Liver (tissue), 10 donors: ENCODE data around the gene RPAP2. TPM values are rescaled to one million over a fixed set of nuclear protein-coding genes. Genes with fewer than 3 reads are reported as not detected.

Experiments used
- DNase-seq: peaks from one replicate; pipeline ENCODE4 v3.0.0-alpha.2; 2017; ENCODE audit warnings: low spot score
- H3K27ac ChIP-seq, 2 donors: one replicate each; pipeline ENCODE4 v1.7.0; 2013; ENCODE audit warnings: inconsistent platforms in 2 of 2, low read length in 2 of 2, control low read depth in 1 of 2, low read depth in 1 of 2, mild to moderate bottlenecking in 1 of 2
- H3K27me3 ChIP-seq, 4 donors: one replicate each; pipeline versions ENCODE4 v1.6.1 to v1.7.0; 2013; ENCODE audit warnings: low read length in 3 of 4, inconsistent platforms in 1 of 4, mild to moderate bottlenecking in 1 of 4, moderate library complexity in 1 of 4; ENCODE audit not compliant: control insufficient read depth in 4 of 4, insufficient read depth in 4 of 4
- H3K36me3 ChIP-seq, 4 donors: one replicate each; pipeline versions ENCODE4 v1.6.1 to v1.7.0; 2013; ENCODE audit warnings: low read length in 3 of 4, mild to moderate bottlenecking in 3 of 4, low read depth in 1 of 4, moderate library complexity in 1 of 4; ENCODE audit not compliant: control insufficient read depth in 4 of 4, insufficient read depth in 3 of 4
- H3K4me1 ChIP-seq, 4 donors: one replicate each; pipeline versions ENCODE4 v1.6.1 to v1.7.0; 2013; ENCODE audit warnings: low read length in 3 of 4, mild to moderate bottlenecking in 3 of 4, moderate library complexity in 1 of 4; ENCODE audit not compliant: control insufficient read depth in 4 of 4, insufficient read depth in 4 of 4
- H3K4me3 ChIP-seq, 3 donors: one replicate each; pipeline versions ENCODE4 v1.6.1 to v1.7.0; 2013; ENCODE audit warnings: low read length in 3 of 3, control low read depth in 1 of 3, low read depth in 1 of 3, mild to moderate bottlenecking in 1 of 3
- H3K9ac ChIP-seq, 2 donors: one replicate each; pipeline ENCODE4 v1.7.0; 2013; ENCODE audit warnings: low read length in 2 of 2, mild to moderate bottlenecking in 2 of 2, moderate library complexity in 2 of 2, control low read depth in 1 of 2, low read depth in 1 of 2
- H3K9me3 ChIP-seq, 4 donors: one replicate each; pipeline versions ENCODE4 v1.6.1 to v1.7.0; 2013; ENCODE audit warnings: low read length in 3 of 4; ENCODE audit not compliant: control insufficient read depth in 4 of 4
- EGR1 ChIP-seq, 2 donors: IDR thresholded peaks; 2 replicates each; pipeline ENCODE4 v1.6.1; 2016 to 2018; ENCODE audit warnings: antibody characterized with exemption in 2 of 2, low read depth in 2 of 2
- HNF4A ChIP-seq, 2 donors: conservative IDR thresholded peaks; 2 replicates each; pipeline ENCODE4 v1.6.1; 2016; ENCODE audit warnings: antibody characterized with exemption in 2 of 2, mild to moderate bottlenecking in 2 of 2
- WGBS: extraction: QIAGEN DNeasy Blood & Tissue Kit; methylation state at CpG from one replicate; pipeline ENCODE4 v1.1.7; 2013; 5-methylcytosine and 5-hydroxymethylcytosine counted together
- polyA plus RNA-seq, 2 donors: library from polyadenylated mRNA; stranded (reverse) in 1 of 2; unstranded in 1 of 2; fragments of 200-250 nt in 1 of 2; fragments of >200 nt in 1 of 2; fragmentation: Nextera tagmentation in 1 of 2; extraction: Ambion mirVana in 1 of 2; gene quantifications; one replicate each; pipeline versions ENCODE4 v1.2.1 to v1.2.3, GENCODE V29; 2013 to 2015
- small RNA-seq: library from RNA; depleted of rRNA; stranded (forward); fragments of <200 nt; gene quantifications from one replicate; pipeline ENCODE3, GENCODE V24; 2014
- total RNA-seq, 2 donors: library from RNA; depleted of rRNA; stranded (reverse); fragments of >200 nt; gene quantifications; one replicate each; pipeline ENCODE4 v1.2.3, GENCODE V29; 2014
- TF ChIP-seq, protein P1 (sequence below): IDR thresholded peaks from 2 replicates; pipeline ENCODE4 v1.6.1; 2016; ENCODE audit warnings: antibody characterized with exemption
- donor health status: healthy.
- donor health status: healthy.
- donor health status: healthy.
- donor health status: healthy.
- donor health status: healthy.

Gene RPAP2
- total and polyA plus RNA-seq, 4 donors, result 2.7 to 8.6 (median 4.4) TPM

DNA sequence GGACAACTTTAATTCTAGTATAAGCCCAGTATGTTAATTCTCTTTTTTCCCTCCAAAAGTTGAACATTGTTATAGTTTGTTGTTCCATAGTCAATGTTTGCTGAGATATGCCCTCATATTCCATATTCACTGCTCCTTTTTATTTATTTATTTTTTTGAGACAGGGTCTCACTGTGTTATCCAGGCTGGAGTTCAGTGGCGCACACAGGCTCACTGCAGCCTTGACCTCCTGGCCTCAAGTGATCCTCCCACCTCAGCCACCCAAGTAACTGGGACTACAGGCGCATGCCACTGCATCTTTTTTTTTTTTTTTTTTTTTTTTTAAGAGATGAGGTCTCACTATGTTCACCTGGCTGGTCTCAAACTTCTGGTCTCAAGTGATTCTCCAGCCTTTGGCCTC is 149.1 kb downstream of the RPAP2 start:
- WGBS, result 97% methylated on average over 2 of the region's 2 CpGs
- H3K4me1 ChIP-seq, result peaks cover 0 to 1% (median 0%) of the 10 kb centered on the region in 4 donors
- no peaks in the 10 kb centered on the region for H3K36me3 ChIP-seq
- H3K27me3 ChIP-seq, result no peaks in the 10 kb centered on the region
- no peak overlapping the region for H3K27ac ChIP-seq
- no peak for DNase-seq
- no peak overlapping the region for H3K9ac ChIP-seq
- no peaks in the 10 kb centered on the region for H3K9me3 ChIP-seq
- no peak overlapping the region for H3K4me3 ChIP-seq
- TF ChIP-seq EGR1 (IDR thresholded peaks at IDR 0.05; ENCODE audit: low read depth in 2 of 2) (no peak), HNF4A (conservative IDR thresholded peaks at IDR 0.05) (no peak)
- TF ChIP-seq, protein P1, sequence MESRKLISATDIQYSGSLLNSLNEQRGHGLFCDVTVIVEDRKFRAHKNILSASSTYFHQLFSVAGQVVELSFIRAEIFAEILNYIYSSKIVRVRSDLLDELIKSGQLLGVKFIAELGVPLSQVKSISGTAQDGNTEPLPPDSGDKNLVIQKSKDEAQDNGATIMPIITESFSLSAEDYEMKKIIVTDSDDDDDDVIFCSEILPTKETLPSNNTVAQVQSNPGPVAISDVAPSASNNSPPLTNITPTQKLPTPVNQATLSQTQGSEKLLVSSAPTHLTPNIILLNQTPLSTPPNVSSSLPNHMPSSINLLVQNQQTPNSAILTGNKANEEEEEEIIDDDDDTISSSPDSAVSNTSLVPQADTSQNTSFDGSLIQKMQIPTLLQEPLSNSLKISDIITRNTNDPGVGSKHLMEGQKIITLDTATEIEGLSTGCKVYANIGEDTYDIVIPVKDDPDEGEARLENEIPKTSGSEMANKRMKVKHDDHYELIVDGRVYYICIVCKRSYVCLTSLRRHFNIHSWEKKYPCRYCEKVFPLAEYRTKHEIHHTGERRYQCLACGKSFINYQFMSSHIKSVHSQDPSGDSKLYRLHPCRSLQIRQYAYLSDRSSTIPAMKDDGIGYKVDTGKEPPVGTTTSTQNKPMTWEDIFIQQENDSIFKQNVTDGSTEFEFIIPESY, result no peak

Small RNAs within 50 kb of the gene (small RNA-seq; reads per million reads assigned to genes)
- gene RN7SL824P, result not detected

Other genes with a start within 250 kb of the RPAP2 start
- under 1 TPM in 1 of 2 donors, not detected in 1; 0.09 TPM for gene SETSIP, start 223.6 kb upstream of the RPAP2 start, total RNA-seq
- gene SETSIP, start 223.6 kb upstream of the RPAP2 start, polyA plus RNA-seq, result not detected
- 1 to 10 TPM; 1.8 TPM for gene BTBD8, start 218.7 kb upstream of the RPAP2 start, total RNA-seq
- under 1 TPM; 0.47 to 0.53 TPM for gene BTBD8, start 218.7 kb upstream of the RPAP2 start, polyA plus RNA-seq
- not detected for gene C1orf146, start 81.1 kb upstream of the RPAP2 start, total RNA-seq
- not detected for gene C1orf146, start 81.1 kb upstream of the RPAP2 start, polyA plus RNA-seq
- gene GLMN, start 72 bp upstream of the RPAP2 start, total RNA-seq, result 1 to 10 TPM; 3.2 to 3.3 TPM
- gene GLMN, start 72 bp upstream of the RPAP2 start, polyA plus RNA-seq, result 1 to 10 TPM; 1.1 to 3.7 TPM
- 1 to 10 TPM in 1 of 2 donors, under 1 TPM in 1; 0.67 to 3.9 TPM for gene GFI1, start 187.9 kb downstream of the RPAP2 start, total RNA-seq
- under 1 TPM; 0.22 to 0.43 TPM for gene GFI1, start 187.9 kb downstream of the RPAP2 start, polyA plus RNA-seq